NK-92 treated with Interleukin-12 subunit alpha and Interleukin-12 subunit beta, amount 100 ng/mL, for 24 hours (cell line): ENCODE results near the gene GP9.
A peak's percentile ranks its signal among the peaks of the same experiment; 100 is the strongest.

Experiments used
- DNase-seq: peaks from one replicate; lab custom pipeline; 2025; lab: John Stamatoyannopoulos, UW

The GP9 gene

GRCh38 chr3:129060276-129061022 lies at the start of gene GP9:
TSS of gene GP9 (plus strand) at chr3:129060779. CDS start at chr3:129061740, 961 bp downstream.
- DNase-seq: no peak

- no peak for DNase-seq
Measured at GRCh38 chr3:129013491-129013891, 47.1 kb upstream of the GP9 start.

- DNase-seq: no peak
Measured at GRCh38 chr3:129014148-129014547, 46.4 kb upstream of the GP9 start.

- DNase-seq: no peak
Measured at GRCh38 chr3:129014793-129015345, 45.7 kb upstream of the GP9 start.

GRCh38 chr3:129015388-129016105 lies 45.0 kb upstream of the GP9 start:
- no peak for DNase-seq

- DNase-seq: no peak
Measured at GRCh38 chr3:129016356-129016719, 44.2 kb upstream of the GP9 start.

GRCh38 chr3:129016720-129017483 lies 43.7 kb upstream of the GP9 start:
- no peak for DNase-seq

GRCh38 chr3:129017484-129017899 lies 43.1 kb upstream of the GP9 start:
- no peak for DNase-seq

GRCh38 chr3:129018271-129018670 lies 42.3 kb upstream of the GP9 start:
- DNase-seq: no peak

GRCh38 chr3:129018751-129019150 lies 41.8 kb upstream of the GP9 start:
- no peak for DNase-seq

GRCh38 chr3:129019266-129019665 lies 41.3 kb upstream of the GP9 start:
- no peak for DNase-seq

GRCh38 chr3:129020691-129021090 lies 39.9 kb upstream of the GP9 start:
- no peak for DNase-seq

GRCh38 chr3:129021140-129021551 lies 39.4 kb upstream of the GP9 start:
- no peak for DNase-seq

- no peak for DNase-seq
Measured at GRCh38 chr3:129022114-129023007, 38.2 kb upstream of the GP9 start.

GRCh38 chr3:129023008-129023358 lies 37.6 kb upstream of the GP9 start:
- no peak for DNase-seq

GRCh38 chr3:129023909-129024308 lies 36.7 kb upstream of the GP9 start:
- no peak for DNase-seq

GRCh38 chr3:129025108-129025507 lies 35.5 kb upstream of the GP9 start:
- DNase-seq: no peak

GRCh38 chr3:129025691-129026435 lies 34.7 kb upstream of the GP9 start:
- DNase-seq: no peak

- DNase-seq: peak; percentile 88
Measured at GRCh38 chr3:129026728-129027543, 33.6 kb upstream of the GP9 start.

- DNase-seq: no peak
Measured at GRCh38 chr3:129027544-129027880, 33.1 kb upstream of the GP9 start.
